Iris pigment epithelial cell (primary cell): ENCODE results near the gene RARB.

Experiments used
- DNase-seq: peaks from one replicate; pipeline ENCODE4 v3.0.0-alpha.2; 2011; ENCODE audit warnings: low read depth

The RARB gene

DNA sequence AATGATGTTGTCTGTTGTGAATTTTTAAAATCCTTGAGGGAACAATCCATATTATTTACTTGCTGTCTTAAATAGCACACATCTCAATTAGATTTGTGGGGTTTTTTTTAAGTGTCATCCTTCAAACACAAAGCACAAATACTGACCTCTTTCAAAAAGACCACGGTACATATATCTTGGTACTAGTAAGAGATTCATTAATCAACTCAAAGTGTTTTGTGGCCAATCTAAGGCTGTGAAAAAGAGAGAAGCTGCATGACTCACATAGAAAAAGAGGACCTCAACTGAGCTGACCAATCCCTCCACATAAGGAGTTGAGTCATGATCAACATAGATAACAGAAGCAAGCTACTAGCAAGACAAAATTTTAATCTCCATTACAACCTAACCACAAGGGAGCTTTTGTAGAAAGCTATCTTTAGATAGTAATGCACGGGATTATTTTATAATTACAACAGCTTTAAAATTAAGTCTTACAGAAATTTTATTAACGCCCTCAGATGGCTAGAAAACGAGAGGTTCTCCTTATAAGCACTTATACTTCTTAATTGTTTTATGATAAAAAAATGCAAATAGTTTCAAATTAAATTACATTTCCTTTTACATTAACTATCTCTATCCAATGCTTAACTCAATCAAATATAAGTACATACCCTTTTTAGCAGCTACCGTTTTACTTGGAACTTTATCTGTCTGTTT, 176.2 kb downstream of the RARB start:
- DNase-seq: peak; percentile 96

DNA sequence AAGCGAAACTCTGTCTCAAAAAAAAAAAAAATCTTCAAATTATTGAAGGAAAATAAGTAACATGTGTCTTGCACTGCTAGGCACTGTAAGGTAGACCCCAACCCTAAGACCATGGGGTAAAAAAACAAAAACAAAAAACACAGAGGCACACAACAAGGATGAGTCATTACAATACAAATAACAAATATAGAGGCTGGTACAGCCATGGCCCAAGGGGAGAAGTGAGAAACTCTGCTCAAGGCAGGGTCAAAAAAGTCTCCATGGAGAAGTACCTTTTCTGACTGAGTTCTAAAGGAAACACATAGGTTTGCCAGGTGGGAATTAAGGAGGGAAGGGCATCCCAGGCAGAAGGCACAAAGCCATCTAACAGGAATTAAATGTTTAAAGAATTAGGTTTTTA, 182.1 kb downstream of the RARB start:
- DNase-seq: no peak

DNA sequence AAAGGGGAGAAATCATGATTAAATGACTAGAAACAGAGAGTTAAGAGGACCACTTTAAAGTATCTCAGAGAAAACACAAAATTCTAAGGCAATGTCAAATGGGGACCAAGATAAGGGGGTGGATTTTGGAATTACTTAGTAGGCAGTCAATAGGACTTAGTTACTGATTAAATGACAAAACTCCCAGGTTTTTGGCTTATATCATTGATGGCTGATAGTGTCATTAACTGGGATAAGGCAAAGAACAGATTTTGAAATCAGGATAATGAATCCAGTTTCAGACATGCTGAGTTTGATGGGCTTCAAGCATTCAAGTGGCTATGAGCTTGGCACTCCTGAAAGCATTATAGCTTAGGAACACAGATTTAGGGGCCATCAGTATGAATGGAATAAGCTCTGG, 182.7 kb downstream of the RARB start:
- DNase-seq: no peak

DNA sequence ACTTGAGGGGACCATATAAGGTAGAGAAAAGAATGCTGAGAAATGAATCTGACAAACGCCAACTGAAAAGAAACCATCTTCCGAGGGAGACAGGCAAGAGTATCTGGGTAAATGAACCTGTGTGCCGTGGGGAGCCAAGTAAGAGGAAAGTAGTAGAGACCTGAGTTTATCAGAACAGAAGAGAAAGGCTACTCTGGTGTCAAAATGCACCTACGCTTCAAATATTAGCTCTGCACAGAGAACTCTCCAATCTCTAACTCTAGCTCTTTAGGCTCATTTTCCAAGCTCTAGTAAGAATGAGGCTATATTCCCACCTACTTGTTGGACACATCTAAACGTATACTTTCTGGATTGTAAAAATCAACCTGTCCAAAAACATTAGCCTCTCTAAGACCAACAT, 183.1 kb downstream of the RARB start:
- no peak for DNase-seq

DNA sequence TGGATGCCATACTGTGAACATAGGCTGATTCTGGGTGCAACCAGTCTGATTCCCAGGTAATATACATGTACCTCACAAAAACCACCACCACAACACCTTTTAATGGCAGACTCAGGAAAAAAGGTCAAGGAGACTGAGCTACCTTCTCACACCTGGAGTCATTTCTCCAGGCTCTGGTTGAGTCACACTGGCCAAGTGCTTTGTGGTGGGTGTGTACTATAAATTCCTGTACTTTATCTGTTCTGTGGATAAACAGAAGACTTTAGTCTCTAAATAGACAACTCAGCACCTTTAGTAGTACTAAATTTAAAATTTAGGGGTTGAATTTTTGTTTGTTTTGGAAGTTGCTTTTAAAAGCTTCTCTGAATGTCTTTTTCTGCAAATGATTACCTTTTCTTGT, 190.0 kb downstream of the RARB start:
- DNase-seq: no peak

DNA sequence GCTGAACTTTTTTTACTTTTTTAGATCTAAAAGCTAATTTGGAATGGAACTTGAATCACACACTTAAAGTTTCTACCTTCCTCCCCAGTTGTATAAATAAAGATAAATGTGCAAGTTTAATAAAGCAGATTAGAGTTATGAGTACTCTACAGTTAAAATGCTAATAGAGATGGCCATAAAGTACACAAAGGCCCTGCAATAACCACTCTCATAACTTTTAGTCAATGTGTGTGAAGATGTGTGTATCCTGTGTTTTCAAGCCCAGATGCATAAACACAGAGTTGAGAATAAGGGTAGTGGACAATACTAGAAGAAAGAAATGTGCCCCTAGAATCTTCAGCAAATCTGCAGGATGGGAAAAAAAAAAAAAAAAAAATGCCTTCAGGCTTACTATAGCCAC, 191.3 kb downstream of the RARB start:
- no peak for DNase-seq

DNA sequence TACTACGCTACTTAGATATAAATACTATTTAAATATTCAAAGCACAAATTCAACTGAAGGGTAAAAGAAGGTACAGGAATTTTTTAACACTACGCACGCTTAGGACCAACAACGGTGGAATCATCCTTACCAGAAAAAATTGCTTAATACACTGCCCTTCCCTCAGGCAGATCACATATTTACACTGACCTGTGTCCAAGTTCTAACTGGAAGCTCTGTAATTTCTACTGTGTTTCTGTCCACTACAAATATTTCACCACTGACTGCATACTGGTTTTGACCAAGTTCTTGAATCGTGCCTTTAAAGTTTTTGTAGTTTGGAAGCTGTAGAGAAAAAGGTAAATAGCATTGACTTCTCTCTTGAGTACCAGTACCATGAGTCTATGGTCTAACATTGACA, 192.4 kb downstream of the RARB start:
- DNase-seq: no peak

DNA sequence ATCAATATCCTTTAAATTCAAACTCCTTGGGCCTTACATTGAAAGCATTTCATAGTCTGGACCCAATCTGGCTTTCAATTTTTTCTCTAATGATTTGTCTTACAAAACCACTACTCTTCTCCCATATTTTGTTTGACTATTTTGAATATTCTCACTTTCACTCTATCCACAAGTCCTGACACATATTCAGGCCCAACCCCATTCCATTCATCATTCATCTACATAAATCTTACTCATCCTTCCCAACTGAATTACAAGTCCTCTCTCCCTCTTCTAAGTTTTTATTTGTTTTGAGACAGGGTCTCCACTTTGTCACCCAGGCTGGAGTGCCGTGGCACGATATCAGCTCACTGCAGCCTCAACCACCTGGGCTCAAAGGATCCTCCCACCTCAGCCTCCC, 193.0 kb downstream of the RARB start:
- no peak for DNase-seq

DNA sequence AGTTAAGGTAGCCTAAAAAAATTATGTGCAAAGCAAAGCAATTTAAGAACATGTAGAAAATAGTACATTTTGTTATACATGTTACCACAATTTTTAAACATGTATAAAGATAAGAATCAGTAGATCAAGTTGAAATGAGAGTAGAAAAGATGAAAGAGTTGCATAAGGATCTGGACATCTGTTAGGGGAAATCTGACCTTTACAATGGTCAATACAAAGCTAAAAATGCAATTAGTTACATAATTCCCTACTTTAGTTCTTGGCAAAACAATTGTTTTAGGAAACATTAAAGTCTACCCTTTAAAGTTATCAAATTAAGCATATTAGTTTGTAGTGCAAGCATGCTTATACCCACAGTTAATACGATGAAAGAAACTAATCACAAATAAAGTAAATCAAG, 203.9 kb downstream of the RARB start:
- DNase-seq: no peak

DNA sequence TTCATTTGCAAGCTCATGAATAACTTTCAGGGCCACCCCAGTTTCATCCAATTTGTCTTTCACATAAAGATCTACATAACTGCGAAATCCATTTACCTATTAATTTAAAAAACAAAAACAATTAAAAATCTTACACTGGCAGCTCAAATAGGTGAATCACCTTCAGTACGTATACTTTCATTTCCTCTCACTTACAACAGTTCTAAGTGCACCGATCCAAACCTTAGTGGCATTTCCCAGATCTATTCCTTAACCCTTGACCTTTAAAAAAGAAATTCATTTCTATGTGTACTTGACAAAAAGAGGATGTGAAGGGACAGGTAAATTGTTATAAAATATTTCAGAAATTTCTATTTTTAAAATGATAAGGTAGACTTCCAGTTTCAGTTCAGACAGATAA, 205.9 kb downstream of the RARB start:
- DNase-seq: no peak

DNA sequence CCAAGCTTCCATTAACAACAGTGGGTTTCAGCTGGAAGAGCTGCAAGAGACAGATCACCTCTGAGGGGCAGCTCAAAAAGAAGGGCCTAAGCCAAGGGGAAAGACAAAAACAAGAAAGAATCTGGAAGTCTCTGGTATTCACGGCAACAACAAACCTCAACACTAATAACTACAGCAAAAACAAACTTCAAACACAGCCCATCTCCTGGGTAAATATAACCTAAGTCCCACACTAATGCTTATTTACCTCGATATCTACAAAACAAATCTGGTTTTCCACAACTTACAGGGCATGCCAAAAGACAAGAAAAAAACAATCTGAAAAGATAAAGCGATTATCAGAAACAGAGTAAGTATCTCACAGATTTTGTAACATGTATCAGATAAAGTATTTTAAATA, 207.0 kb downstream of the RARB start:
- no peak for DNase-seq
